Lung (tissue), 12 donors: ENCODE results near the gene ANO8. TPM values are rescaled to one million over a fixed set of nuclear protein-coding genes. Genes with fewer than 3 reads are reported as not detected.

Experiments
- ATAC-seq: fragments of 200-7000 bp; cut with Tn5 transposase; one replicate; pipeline ENCODE4 v1.9.1; 2020; ENCODE audit warnings: moderate number of reproducible peaks; ENCODE audit not compliant: insufficient read depth, low FRiP score
- DNase-seq, 3 donors: peaks; one replicate each; pipeline ENCODE4 v3.0.0-alpha.2; 2013 to 2017
- H3K27ac ChIP-seq, 2 donors: one replicate each; pipeline ENCODE4 v1.5.1; 2013; ENCODE audit warnings: mild to moderate bottlenecking in 2 of 2, moderate library complexity in 2 of 2, control low read depth in 1 of 2, inconsistent platforms in 1 of 2, low read depth in 1 of 2, low read length in 1 of 2
- H3K27me3 ChIP-seq, 3 donors: one replicate each; pipeline ENCODE4 v1.5.1; 2013; ENCODE audit warnings: low read length in 2 of 3; ENCODE audit not compliant: control insufficient read depth in 3 of 3, insufficient read depth in 3 of 3
- H3K36me3 ChIP-seq, 4 donors: one replicate each; pipeline ENCODE4 v1.5.1; 2013; ENCODE audit warnings: low read length in 4 of 4, mild to moderate bottlenecking in 1 of 4, moderate library complexity in 1 of 4; ENCODE audit not compliant: control insufficient read depth in 4 of 4, insufficient read depth in 4 of 4
- H3K4me1 ChIP-seq, 5 donors: one replicate each; pipeline ENCODE4 v1.5.1; 2013; ENCODE audit warnings: low read length in 5 of 5, mild to moderate bottlenecking in 2 of 5, moderate library complexity in 1 of 5; ENCODE audit not compliant: control insufficient read depth in 5 of 5, insufficient read depth in 5 of 5
- H3K4me3 ChIP-seq: one replicate; pipeline ENCODE4 v1.5.1; 2013; ENCODE audit warnings: mild to moderate bottlenecking, control low read depth, moderate library complexity
- H3K9ac ChIP-seq, 2 donors: one replicate each; pipeline ENCODE4 v1.5.1; 2013; ENCODE audit warnings: low read length in 2 of 2, control low read depth in 1 of 2; ENCODE audit not compliant: insufficient read depth in 1 of 2
- H3K9me3 ChIP-seq, 4 donors: one replicate each; pipeline ENCODE4 v1.5.1; 2013; ENCODE audit warnings: low read length in 3 of 4, mild to moderate bottlenecking in 1 of 4, moderate library complexity in 1 of 4; ENCODE audit not compliant: control insufficient read depth in 4 of 4, insufficient read depth in 3 of 4
- WGBS, 2 donors: extraction: QIAGEN DNeasy Blood & Tissue Kit; methylation state at CpG; one replicate each; pipeline ENCODE4 v1.1.7; 2013; 5-methylcytosine and 5-hydroxymethylcytosine counted together
- polyA plus RNA-seq, 2 donors: library from polyadenylated mRNA; stranded (reverse); fragments of 200-250 nt; gene quantifications; one replicate each; pipeline ENCODE4 v1.2.1, GENCODE V29; 2013
- total RNA-seq, 2 donors: library from RNA; depleted of rRNA in 1 of 2; stranded (reverse); fragments of >200 nt in 1 of 2; gene quantifications; one replicate each; pipeline ENCODE4 v1.2.1, GENCODE V29; 2014 to 2021
- TF ChIP-seq, protein P1 (sequence below): IDR thresholded peaks from 2 replicates; pipeline ENCODE4 v1.5.1; 2012; ENCODE audit warnings: mild to moderate bottlenecking; ENCODE audit errors: control extremely low read depth, extremely low read depth
- donor health status: control.
- donor health status: control.
- donor health status: Bipolar disorder and iron deficiency.
- donor health status: healthy.
- donor health status: DM: yes; HTN: yes; CAD: no.

The ANO8 gene
- total and polyA plus RNA-seq, 4 donors = 7.1 to 22.5 (median 8.0) TPM

DNA sequence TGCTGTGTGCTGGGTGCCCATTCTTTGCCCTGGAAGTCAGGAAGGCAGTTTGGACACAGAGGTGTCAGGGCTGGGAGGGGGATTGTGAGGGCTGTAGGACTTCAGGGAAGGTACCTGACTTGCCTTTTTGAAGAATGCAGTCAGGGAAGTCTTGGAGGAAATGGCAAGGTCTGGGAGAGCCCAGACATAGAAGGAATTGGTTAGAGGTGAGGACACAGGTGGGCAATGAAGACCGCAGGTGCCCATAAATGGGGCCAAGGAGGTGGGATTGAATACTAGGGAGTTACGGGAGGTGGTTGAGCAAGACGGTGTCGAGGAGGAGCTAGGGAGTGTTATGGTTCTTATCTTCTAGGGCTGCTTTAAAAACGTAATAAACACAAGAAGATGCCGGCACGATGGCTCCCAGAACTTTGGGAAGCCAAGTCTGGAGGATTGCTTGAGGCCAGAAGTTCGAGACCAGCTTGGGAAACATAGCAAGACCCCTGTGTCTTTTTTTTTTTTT is 26.7 kb downstream of the ANO8 start:
- TF ChIP-seq, protein P1, sequence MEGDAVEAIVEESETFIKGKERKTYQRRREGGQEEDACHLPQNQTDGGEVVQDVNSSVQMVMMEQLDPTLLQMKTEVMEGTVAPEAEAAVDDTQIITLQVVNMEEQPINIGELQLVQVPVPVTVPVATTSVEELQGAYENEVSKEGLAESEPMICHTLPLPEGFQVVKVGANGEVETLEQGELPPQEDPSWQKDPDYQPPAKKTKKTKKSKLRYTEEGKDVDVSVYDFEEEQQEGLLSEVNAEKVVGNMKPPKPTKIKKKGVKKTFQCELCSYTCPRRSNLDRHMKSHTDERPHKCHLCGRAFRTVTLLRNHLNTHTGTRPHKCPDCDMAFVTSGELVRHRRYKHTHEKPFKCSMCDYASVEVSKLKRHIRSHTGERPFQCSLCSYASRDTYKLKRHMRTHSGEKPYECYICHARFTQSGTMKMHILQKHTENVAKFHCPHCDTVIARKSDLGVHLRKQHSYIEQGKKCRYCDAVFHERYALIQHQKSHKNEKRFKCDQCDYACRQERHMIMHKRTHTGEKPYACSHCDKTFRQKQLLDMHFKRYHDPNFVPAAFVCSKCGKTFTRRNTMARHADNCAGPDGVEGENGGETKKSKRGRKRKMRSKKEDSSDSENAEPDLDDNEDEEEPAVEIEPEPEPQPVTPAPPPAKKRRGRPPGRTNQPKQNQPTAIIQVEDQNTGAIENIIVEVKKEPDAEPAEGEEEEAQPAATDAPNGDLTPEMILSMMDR = no peak
- Histone ChIP-seq H3K27me3 (no peaks in the 10 kb centered on the region), H3K9ac (no peak overlapping the region), H3K9me3 (no peaks in the 10 kb centered on the region), H3K36me3 (peaks cover 0 to 10% (median 0%) of the 10 kb centered on the region in 4 donors), H3K4me3 (no peak overlapping the region), H3K27ac (no peak overlapping the region), H3K4me1 (peaks cover 0 to 32% (median 7%) of the 10 kb centered on the region in 5 donors)
- ATAC-seq (no peak), DNase-seq (no peak)
- 85 to 91% methylated on average over 8 of the region's 8 CpGs for WGBS, 2 donors

DNA sequence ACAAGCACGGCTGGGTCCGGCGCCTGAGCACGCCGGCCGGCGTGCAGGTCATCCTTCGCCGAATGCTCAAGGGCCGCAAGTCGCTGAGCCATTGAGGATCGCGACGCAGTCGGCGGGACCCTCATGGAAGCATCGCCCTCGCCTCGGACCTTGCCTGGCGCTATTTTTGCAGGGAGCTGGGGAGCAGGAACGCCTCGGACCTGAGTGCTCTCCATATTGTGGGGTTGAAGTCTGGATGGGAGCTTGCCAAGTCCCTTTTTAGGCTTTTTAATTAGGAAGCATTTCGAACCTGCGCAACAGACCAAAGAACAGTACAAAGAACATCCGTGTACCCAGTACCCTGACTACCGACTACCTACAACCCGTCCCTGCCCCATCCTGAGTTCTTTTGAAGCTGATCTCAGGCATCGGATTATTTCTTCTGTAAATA is 28.4 kb downstream of the ANO8 start:
- Histone ChIP-seq H3K9me3 (no peaks in the 10 kb centered on the region), H3K4me3 (peak overlapping the region; percentile 51), H3K27me3 (no peaks in the 10 kb centered on the region), H3K4me1 (peaks cover 4 to 39% (median 9%) of the 10 kb centered on the region in 5 donors), H3K9ac (peak overlapping the region in 1 of 2 donors; percentile 46), H3K36me3 (peaks cover 0 to under 1% (median 0%) of the 10 kb centered on the region in 4 donors), H3K27ac (peak overlapping the region; percentile 82 to 88)
- DNase-seq = no peak
- TF ChIP-seq, protein P1 = no peak
- ATAC-seq = no peak
- 11 to 12% methylated on average over 27 to 28 of the region's 28 CpGs for WGBS, 2 donors

DNA sequence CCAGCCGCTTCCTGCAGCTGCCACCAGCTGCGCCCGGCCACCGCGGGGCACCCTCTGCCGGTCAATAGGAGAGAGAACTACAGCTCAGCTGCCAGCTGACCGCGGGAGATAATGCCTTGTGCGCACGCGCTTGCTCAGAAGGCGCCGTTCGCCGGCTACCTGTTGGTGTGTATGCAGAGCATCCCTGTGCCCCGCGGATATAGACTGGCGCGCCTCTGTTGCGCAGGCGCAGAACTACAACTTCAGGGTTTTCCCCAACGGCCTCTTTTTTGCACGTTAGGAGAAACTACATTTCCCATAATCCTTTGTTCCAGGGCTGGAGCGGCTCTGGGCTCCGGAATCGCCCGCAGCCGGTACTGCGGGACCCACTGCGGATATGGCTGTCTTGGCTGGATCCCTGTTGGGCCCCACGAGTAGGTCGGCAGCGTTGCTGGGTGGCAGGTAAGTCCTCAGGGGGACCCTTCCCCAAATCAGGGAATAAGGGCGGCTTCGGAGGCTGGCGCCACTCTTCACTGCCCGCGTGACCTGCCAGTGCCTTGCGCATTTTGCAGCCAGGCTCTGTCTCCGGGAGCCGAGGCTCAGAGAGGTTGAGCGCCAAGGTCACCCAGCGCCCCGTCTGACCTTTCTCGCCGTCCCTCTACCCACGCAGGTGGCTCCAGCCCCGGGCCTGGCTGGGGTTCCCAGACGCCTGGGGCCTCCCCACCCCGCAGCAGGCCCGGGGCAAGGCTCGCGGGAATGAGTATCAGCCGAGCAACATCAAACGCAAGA is 29.0 kb downstream of the ANO8 start, which contains the start of gene MRPL34:
Gene MRPL34 (plus strand): TSS at position 356 of the 768 bp plus-strand sequence. CDS start 21 bp downstream, at position 377.
- peak within 1 kb of the TSS; percentile 51 for H3K4me3 ChIP-seq
- no peaks in the 10 kb centered on the region for H3K27me3 ChIP-seq
- H3K9me3 ChIP-seq = no peaks in the 10 kb centered on the region
- peak; percentile 97 to 98 (median 98) for DNase-seq
- peak within 1 kb of the TSS in 1 of 2 donors; percentile 46 for H3K9ac ChIP-seq
- 0% methylated on average over 55 of the region's 55 CpGs for WGBS, 2 donors
- peaks cover 4 to 39% (median 11%) of the 10 kb centered on the region in 5 donors for H3K4me1 ChIP-seq
- ATAC-seq = peak; percentile 49
- TF ChIP-seq, protein P1 = peak; percentile 65
- H3K27ac ChIP-seq = peak within 1 kb of the TSS; percentile 82 to 88
- H3K36me3 ChIP-seq = peaks cover 0 to 3% (median 0%) of the 10 kb centered on the region in 4 donors
